ENCODE data around the gene GPR32. TPM values are rescaled to one million over a fixed set of nuclear protein-coding genes. Genes with fewer than 3 reads are reported as not detected.
"Not testable (repeated sequence)": the region's sequence is repeated elsewhere in the genome, so short reads cannot be mapped to it uniquely, and the experiment has no call there.

The GPR32 gene
- total RNA-seq, 4 donors from 2014 or later, result not detected

DNA sequence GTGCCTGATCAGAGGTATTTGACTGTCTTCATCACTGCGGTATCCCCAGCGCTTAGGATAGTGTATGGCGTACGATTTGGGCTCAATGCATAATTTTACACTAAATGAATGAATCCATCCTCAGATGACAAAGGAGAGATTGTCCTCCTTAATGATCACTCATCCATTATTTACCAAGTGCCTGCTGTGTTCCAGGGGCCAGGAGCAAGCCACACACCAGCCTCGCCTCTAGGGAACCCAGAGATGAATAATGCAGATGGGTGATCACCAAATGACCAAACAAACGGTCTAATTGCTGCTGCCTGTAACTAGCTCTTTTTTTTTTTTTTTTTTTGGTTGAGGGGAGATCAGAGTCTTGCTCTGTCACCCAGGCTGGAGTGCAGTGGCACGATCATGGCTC, 5.9 kb upstream of the GPR32 start:
- peaks cover 38% of the 10 kb centered on the region for H3K27me3 ChIP-seq
- no peak overlapping the region for H3K4me3 ChIP-seq
- TF ChIP-seq POLR2A (IDR thresholded peaks at IDR 0.05), result no peak
- TF ChIP-seq POLR2AphosphoS5 (IDR thresholded peaks at IDR 0.05), result no peak
- no peak for TF ChIP-seq CTCF (IDR thresholded peaks at IDR 0.05)
- TF ChIP-seq EP300 (IDR thresholded peaks at IDR 0.05), result no peak
- DNase-seq (ENCODE audit: low spot score in 2 of 2), result no peak
- H3K9me3 ChIP-seq, result no peaks in the 10 kb centered on the region
- no peaks in the 10 kb centered on the region for H3K4me1 ChIP-seq
- no peaks in the 10 kb centered on the region for H3K36me3 ChIP-seq
- 78% methylated on average over 7 of the region's 7 CpGs for WGBS
- H3K27ac ChIP-seq, result no peak overlapping the region

DNA sequence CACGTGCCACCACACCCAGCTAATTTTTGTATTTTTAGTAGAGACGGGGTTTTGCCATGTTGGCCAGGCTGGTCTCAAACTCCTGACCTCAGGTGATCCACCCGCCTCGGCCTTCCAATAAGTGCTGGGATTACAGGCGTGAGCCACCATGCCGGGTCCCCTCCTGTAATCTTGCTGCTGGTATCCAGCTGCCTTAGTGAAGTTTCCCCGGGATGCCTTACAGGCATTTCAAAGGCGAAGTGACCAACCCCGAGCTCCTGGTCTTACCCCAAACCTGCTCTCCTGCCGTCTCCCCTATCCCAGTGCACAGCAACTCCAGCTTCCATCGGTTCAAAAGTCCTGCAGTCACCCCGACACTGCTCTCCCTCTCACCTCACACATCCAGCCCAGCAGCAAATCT, 3.5 kb upstream of the GPR32 start:
- peaks cover 57% of the 10 kb centered on the region for H3K27me3 ChIP-seq
- not testable (repeated sequence) for H3K27ac ChIP-seq; H3K9me3 ChIP-seq; H3K36me3 ChIP-seq; H3K4me3 ChIP-seq; H3K4me1 ChIP-seq; DNase-seq (ENCODE audit: low spot score in 2 of 2)
- WGBS, result 71% methylated on average over 12 of the region's 12 CpGs

GRCh38 chr19:50767263-50767662, 3.0 kb upstream of the GPR32 start:
- not testable (repeated sequence) for DNase-seq (ENCODE audit: low spot score in 2 of 2)

GRCh38 chr19:50768277-50768676, 2.0 kb upstream of the GPR32 start:
- H3K36me3 ChIP-seq, result no peaks in the 10 kb centered on the region
- no peak overlapping the region for H3K4me3 ChIP-seq
- no peaks in the 10 kb centered on the region for H3K9me3 ChIP-seq
- WGBS, result 63% methylated on average over 5 of the region's 5 CpGs
- no peak for TF ChIP-seq POLR2AphosphoS5 (IDR thresholded peaks at IDR 0.05)
- no peak for TF ChIP-seq CTCF (IDR thresholded peaks at IDR 0.05)
- TF ChIP-seq POLR2A (IDR thresholded peaks at IDR 0.05), result no peak
- TF ChIP-seq EP300 (IDR thresholded peaks at IDR 0.05), result no peak
- H3K27me3 ChIP-seq, result peaks cover 63% of the 10 kb centered on the region
- H3K27ac ChIP-seq, result no peak overlapping the region
- no peak for DNase-seq (ENCODE audit: low spot score in 2 of 2)
- H3K4me1 ChIP-seq, result no peaks in the 10 kb centered on the region

More at GRCh38 chr19:50767263-50767662, 3.0 kb upstream of the GPR32 start:
- H3K4me3 ChIP-seq, H3K4me1 ChIP-seq, H3K27ac ChIP-seq, H3K36me3 ChIP-seq, H3K9me3 ChIP-seq: not testable (repeated sequence)
- 39% methylated on average over 5 of the region's 5 CpGs for WGBS
- H3K27me3 ChIP-seq, result peaks cover 61% of the 10 kb centered on the region

GRCh38 chr19:50770888-50771287, 624 bp downstream of the GPR32 start:
- Histone ChIP-seq H3K27ac (no peak overlapping the region), H3K27me3 (peaks cover 79% of the 10 kb centered on the region), H3K9me3 (no peaks in the 10 kb centered on the region), H3K36me3 (no peaks in the 10 kb centered on the region), H3K4me1 (no peaks in the 10 kb centered on the region), H3K4me3 (no peak overlapping the region)
- 85% methylated on average over 12 of the region's 13 CpGs for WGBS
- no peak for DNase-seq (ENCODE audit: low spot score in 2 of 2)
- TF ChIP-seq CTCF (IDR thresholded peaks at IDR 0.05) (no peak), POLR2AphosphoS5 (IDR thresholded peaks at IDR 0.05) (no peak), EP300 (IDR thresholded peaks at IDR 0.05) (no peak), POLR2A (IDR thresholded peaks at IDR 0.05) (no peak)

- no peaks in the 10 kb centered on the region for H3K4me1 ChIP-seq
- H3K9me3 ChIP-seq, result no peaks in the 10 kb centered on the region
- no peak overlapping the region for H3K4me3 ChIP-seq
- H3K27ac ChIP-seq, result no peak overlapping the region
- no peaks in the 10 kb centered on the region for H3K36me3 ChIP-seq
- H3K27me3 ChIP-seq, result peaks cover 84% of the 10 kb centered on the region
- TF ChIP-seq CTCF (IDR thresholded peaks at IDR 0.05), result no peak
- TF ChIP-seq POLR2AphosphoS5 (IDR thresholded peaks at IDR 0.05), result no peak
- TF ChIP-seq EP300 (IDR thresholded peaks at IDR 0.05), result no peak
- no peak for TF ChIP-seq POLR2A (IDR thresholded peaks at IDR 0.05)
- DNase-seq (ENCODE audit: low spot score in 2 of 2), result no peak
- 67% methylated on average over 2 of the region's 2 CpGs for WGBS
Measured at GRCh38 chr19:50772476-50772875, 2.2 kb downstream of the GPR32 start.

DNA sequence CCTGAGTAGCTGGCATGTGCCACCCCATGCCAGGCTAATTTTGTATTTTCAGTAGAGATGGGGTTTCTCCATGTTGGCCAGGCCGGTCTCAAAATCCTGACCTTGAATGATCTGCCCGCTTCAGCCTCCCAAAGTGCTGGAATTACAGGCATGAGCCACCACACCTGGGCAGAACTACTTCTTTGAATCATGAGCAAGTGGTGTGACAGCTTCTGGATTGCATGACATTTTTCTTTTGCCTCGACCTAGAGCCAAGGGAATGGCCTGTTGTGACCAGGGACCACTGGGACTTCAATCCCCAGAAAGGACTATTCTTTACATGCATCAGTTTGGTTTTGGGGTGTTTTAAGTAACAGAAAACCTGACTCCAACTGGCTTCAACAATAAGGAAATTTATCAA, 2.6 kb downstream of the GPR32 start:
- peaks cover 85% of the 10 kb centered on the region for H3K27me3 ChIP-seq
- not testable (repeated sequence) for DNase-seq (ENCODE audit: low spot score in 2 of 2); H3K27ac ChIP-seq; H3K4me1 ChIP-seq; H3K9me3 ChIP-seq; H3K36me3 ChIP-seq; H3K4me3 ChIP-seq
- WGBS, result 89% methylated on average over 2 of the region's 3 CpGs

DNA sequence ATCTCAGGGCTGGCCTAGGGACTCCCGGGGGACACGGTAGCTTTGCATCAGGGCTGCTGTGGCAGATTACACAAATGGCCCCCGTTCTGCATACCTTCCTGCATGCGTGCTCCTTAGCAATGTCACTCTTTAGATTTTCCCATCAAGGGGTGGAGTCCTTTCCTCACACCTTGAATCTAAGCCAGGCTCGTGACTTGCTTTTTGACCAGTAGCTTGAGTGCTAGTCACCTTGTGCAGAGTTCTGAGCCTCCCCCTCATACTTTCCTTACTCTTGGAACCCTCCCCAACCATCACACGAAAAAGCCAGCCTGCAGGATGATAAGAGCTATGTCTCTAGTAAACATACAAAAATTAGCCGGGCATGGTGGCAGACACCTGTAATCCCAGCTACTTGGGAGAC, 3.2 kb downstream of the GPR32 start:
- not testable (repeated sequence) for H3K4me1 ChIP-seq; H3K36me3 ChIP-seq; H3K27ac ChIP-seq; H3K4me3 ChIP-seq; DNase-seq (ENCODE audit: low spot score in 2 of 2); H3K9me3 ChIP-seq
- 59% methylated on average over 6 of the region's 7 CpGs for WGBS
- peaks cover 90% of the 10 kb centered on the region for H3K27me3 ChIP-seq
